Measurements from ENCODE around the gene FANCE. TPM values are rescaled to one million over a fixed set of nuclear protein-coding genes. Genes with fewer than 3 reads are reported as not detected.

FANCE gene
- total RNA-seq, 1 experiment from 2014 or later = 6.9 TPM

DNA sequence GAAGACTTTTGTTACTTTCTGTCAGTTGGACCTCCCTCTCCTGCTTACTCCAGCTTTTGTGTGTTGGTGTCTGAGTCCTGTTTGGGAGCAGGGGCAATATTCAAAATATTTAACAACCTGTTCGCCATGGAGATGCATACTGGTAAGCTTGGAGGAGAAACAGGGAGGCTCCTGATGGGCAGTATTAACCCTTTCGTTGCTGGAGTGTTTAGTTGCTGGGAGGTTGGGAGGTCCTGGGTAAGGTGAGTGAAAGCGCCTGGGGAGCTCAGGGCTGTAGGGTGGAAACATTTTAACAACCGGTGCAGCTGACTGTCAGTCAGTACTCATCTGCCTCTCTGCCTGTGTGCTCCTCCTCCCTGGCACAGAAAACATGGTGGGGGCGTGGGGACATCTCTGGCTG, 56.4 kb downstream of the FANCE start:
- Histone ChIP-seq H3K27ac (no peak overlapping the region), H4K20me1 (ENCODE audit: insufficient read depth) (no peaks in the 10 kb centered on the region), H3K9me2 (ENCODE audit: insufficient read depth) (no peaks in the 10 kb centered on the region), H3K27me3 (ENCODE audit: insufficient read depth, low read depth) (no peaks in the 10 kb centered on the region), H3K9me3 (ENCODE audit: insufficient read depth, low read depth) (no peaks in the 10 kb centered on the region), H3K36me3 (ENCODE audit: low read depth) (no peaks in the 10 kb centered on the region), H3K79me2 (ENCODE audit: low read depth) (no peaks in the 10 kb centered on the region), H3F3A (ENCODE audit: insufficient read depth, low read depth) (no peaks in the 10 kb centered on the region; the same call in 1 of the 2 replicates), H3K4me3 (no peak overlapping the region), H2AFZ (no peak overlapping the region), H3K4me2 (no peak overlapping the region), H3K4me1 (replicated peaks; ENCODE audit: insufficient read depth) (no peaks in the 10 kb centered on the region)
- TF ChIP-seq, protein P1, sequence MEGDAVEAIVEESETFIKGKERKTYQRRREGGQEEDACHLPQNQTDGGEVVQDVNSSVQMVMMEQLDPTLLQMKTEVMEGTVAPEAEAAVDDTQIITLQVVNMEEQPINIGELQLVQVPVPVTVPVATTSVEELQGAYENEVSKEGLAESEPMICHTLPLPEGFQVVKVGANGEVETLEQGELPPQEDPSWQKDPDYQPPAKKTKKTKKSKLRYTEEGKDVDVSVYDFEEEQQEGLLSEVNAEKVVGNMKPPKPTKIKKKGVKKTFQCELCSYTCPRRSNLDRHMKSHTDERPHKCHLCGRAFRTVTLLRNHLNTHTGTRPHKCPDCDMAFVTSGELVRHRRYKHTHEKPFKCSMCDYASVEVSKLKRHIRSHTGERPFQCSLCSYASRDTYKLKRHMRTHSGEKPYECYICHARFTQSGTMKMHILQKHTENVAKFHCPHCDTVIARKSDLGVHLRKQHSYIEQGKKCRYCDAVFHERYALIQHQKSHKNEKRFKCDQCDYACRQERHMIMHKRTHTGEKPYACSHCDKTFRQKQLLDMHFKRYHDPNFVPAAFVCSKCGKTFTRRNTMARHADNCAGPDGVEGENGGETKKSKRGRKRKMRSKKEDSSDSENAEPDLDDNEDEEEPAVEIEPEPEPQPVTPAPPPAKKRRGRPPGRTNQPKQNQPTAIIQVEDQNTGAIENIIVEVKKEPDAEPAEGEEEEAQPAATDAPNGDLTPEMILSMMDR (conservative IDR thresholded peaks at IDR 0.05) = no peak
- TF ChIP-seq EZH2 (IDR thresholded peaks at IDR 0.05; ENCODE audit: low read depth) = no peak
- intact Hi-C loops (cut with micrococcal nuclease; ENCODE audit: unreplicated experiment) = no loop called here
- CTCF ChIA-PET = no interaction called here
- POLR2A ChIA-PET (ENCODE audit: unreplicated experiment) = no interaction called here
- no TSS peak for BruUV-seq (replicated peaks)
- DNase-seq = no peak

DNA sequence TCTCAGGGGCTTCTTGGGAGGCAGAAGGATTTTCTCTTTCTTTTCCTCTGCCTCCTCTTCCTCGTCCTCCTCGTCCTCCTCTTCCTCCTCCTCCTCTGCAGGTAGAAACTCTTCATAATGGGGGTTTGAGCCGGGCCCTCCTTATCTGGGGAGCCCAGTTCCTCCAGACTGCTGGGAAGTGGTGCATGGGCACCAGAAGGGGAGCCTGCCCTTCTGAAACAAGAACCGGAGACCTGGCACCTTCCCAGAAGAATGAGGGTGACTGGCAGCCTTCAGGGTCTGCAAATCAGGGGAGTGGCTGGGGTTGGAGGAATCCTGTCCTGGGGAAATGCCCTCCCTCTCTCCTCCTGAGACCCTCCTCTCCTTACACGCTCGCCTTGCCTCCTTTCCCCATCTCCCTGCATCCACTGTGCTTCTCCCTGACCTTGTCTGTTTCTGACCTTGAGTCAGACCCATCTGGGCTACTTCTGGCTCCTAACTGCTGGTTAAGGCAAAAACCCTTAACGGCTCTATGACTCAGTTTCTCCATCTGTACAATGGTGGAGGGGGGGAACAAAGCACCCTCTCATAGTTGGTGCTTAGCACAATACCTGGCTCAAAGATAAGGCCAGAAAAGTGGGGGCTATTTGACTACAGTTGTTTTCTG, 58.9 kb downstream of the FANCE start:
- TF ChIP-seq, protein P1 (conservative IDR thresholded peaks at IDR 0.05) = no peak
- TF ChIP-seq EZH2 (IDR thresholded peaks at IDR 0.05; ENCODE audit: low read depth) = no peak
- Histone ChIP-seq H3K27me3 (ENCODE audit: insufficient read depth, low read depth) (no peaks in the 10 kb centered on the region), H3K79me2 (ENCODE audit: low read depth) (no peaks in the 10 kb centered on the region), H2AFZ (no peak overlapping the region), H3K27ac (no peak overlapping the region), H3K4me1 (replicated peaks; ENCODE audit: insufficient read depth) (no peaks in the 10 kb centered on the region), H3K4me3 (no peak overlapping the region), H3F3A (ENCODE audit: insufficient read depth, low read depth) (no peaks in the 10 kb centered on the region; the same call in 1 of the 2 replicates), H3K9me3 (ENCODE audit: insufficient read depth, low read depth) (no peaks in the 10 kb centered on the region), H3K4me2 (no peak overlapping the region), H4K20me1 (ENCODE audit: insufficient read depth) (no peaks in the 10 kb centered on the region), H3K36me3 (ENCODE audit: low read depth) (no peaks in the 10 kb centered on the region), H3K9me2 (ENCODE audit: insufficient read depth) (no peaks in the 10 kb centered on the region)
- intact Hi-C loops (cut with micrococcal nuclease; ENCODE audit: unreplicated experiment) = no loop called here
- POLR2A ChIA-PET (ENCODE audit: unreplicated experiment) = no interaction called here
- no peak for DNase-seq
- no TSS peak for BruUV-seq (replicated peaks)
- CTCF ChIA-PET = no interaction called here

DNA sequence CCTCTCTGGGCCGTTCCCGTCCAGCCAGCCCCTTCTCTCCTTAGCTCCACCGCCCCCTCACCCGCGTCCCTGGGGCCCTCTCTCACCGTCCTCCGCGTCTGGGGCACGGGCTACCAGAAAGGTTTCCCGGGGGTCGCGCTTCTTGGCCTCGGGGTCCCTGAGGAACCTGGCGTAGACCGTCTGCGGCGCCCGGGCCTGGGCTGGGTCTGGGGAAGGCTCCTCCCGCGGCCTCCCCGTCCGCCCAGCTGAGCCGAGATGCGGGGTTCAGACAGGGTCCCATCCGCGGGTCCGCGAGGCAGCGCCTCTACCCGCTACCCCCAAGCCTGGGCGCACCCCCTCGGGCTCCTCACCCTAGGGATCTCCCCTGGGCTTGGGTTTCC, 59.4 kb downstream of the FANCE start:
- Histone ChIP-seq H3K36me3 (ENCODE audit: low read depth) (no peaks in the 10 kb centered on the region), H4K20me1 (ENCODE audit: insufficient read depth) (no peaks in the 10 kb centered on the region), H3F3A (ENCODE audit: insufficient read depth, low read depth) (no peaks in the 10 kb centered on the region; the same call in 1 of the 2 replicates), H3K9me2 (ENCODE audit: insufficient read depth) (no peaks in the 10 kb centered on the region), H2AFZ (no peak overlapping the region), H3K4me3 (no peak overlapping the region), H3K27me3 (ENCODE audit: insufficient read depth, low read depth) (no peaks in the 10 kb centered on the region), H3K27ac (no peak overlapping the region), H3K4me2 (no peak overlapping the region), H3K79me2 (ENCODE audit: low read depth) (no peaks in the 10 kb centered on the region), H3K4me1 (replicated peaks; ENCODE audit: insufficient read depth) (no peaks in the 10 kb centered on the region), H3K9me3 (ENCODE audit: insufficient read depth, low read depth) (no peaks in the 10 kb centered on the region)
- no peak for TF ChIP-seq EZH2 (IDR thresholded peaks at IDR 0.05; ENCODE audit: low read depth)
- TF ChIP-seq, protein P1 (conservative IDR thresholded peaks at IDR 0.05) = no peak
- ChIA-PET POLR2A (ENCODE audit: unreplicated experiment) (no interaction called here), CTCF (no interaction called here)
- no TSS peak for BruUV-seq (replicated peaks)
- DNase-seq = no peak
- intact Hi-C loops (cut with micrococcal nuclease; ENCODE audit: unreplicated experiment) = no loop called here
